Body of pancreas (tissue), 4 donors: ENCODE measurements around the gene RPE.

Experiments
- POLR2A ChIP-seq, 3 donors: fragments of 450-650 bp; IDR thresholded peaks; one replicate each; pipeline ENCODE4 v1.6.1; 2016; ENCODE audit warnings: antibody characterized with exemption in 3 of 3, mild to moderate bottlenecking in 2 of 3
- TF ChIP-seq, protein P1 (sequence below), 7 experiments: fragments of 450-650 bp in 4 of 7; fragments of 200-600 bp in 3 of 7; sonication (generic) in 3 of 7; IDR thresholded peaks; one replicate each; pipeline ENCODE4 v1.5.1; 2016 to 2019; ENCODE audit warnings: antibody characterized with exemption in 7 of 7

DNA sequence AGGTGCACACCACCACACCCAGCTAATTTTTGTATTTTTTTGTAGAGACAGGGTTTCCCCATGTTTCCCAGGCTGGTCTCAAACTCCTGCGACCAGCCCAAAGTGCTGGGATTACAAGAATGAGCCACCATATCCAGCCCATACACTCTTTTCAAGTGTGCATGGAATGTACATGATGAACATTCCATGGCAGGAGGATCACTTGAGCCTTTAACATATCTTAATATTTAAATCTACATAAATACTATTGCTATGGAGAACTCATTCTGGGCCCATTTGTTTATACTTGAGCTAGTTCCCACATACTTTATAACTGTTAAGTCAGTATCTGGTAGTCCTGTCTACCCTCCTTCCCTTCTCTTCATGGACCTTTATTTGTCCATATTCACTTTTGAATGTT, 48.4 kb downstream of the RPE start:
- TF ChIP-seq, protein P1, sequence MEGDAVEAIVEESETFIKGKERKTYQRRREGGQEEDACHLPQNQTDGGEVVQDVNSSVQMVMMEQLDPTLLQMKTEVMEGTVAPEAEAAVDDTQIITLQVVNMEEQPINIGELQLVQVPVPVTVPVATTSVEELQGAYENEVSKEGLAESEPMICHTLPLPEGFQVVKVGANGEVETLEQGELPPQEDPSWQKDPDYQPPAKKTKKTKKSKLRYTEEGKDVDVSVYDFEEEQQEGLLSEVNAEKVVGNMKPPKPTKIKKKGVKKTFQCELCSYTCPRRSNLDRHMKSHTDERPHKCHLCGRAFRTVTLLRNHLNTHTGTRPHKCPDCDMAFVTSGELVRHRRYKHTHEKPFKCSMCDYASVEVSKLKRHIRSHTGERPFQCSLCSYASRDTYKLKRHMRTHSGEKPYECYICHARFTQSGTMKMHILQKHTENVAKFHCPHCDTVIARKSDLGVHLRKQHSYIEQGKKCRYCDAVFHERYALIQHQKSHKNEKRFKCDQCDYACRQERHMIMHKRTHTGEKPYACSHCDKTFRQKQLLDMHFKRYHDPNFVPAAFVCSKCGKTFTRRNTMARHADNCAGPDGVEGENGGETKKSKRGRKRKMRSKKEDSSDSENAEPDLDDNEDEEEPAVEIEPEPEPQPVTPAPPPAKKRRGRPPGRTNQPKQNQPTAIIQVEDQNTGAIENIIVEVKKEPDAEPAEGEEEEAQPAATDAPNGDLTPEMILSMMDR (IDR thresholded peaks at IDR 0.05) = no peak
- no peak for TF ChIP-seq POLR2A (IDR thresholded peaks at IDR 0.05)
